Muscle layer of duodenum (tissue), 2 donors: Measurements from ENCODE around the gene ASB14.

Experiments used
- H3K27ac ChIP-seq: one replicate; pipeline ENCODE4 v1.7.0; 2013; ENCODE audit warnings: mild to moderate bottlenecking, low read length
- H3K27me3 ChIP-seq: one replicate; pipeline ENCODE4 v1.7.0; 2013; ENCODE audit warnings: low read depth, mild to moderate bottlenecking, control low read depth, low read length
- H3K36me3 ChIP-seq, 2 donors: one replicate each; pipeline ENCODE4 v1.7.0; 2013; ENCODE audit warnings: low read length in 2 of 2, control low read depth in 1 of 2, mild to moderate bottlenecking in 1 of 2; ENCODE audit not compliant: insufficient read depth in 2 of 2, control insufficient read depth in 1 of 2
- H3K4me1 ChIP-seq, 2 donors: one replicate each; pipeline ENCODE4 v1.7.0; 2013; ENCODE audit warnings: low read length in 2 of 2, mild to moderate bottlenecking in 2 of 2, control low read depth in 1 of 2, moderate library complexity in 1 of 2; ENCODE audit not compliant: insufficient read depth in 2 of 2, control insufficient read depth in 1 of 2
- H3K4me3 ChIP-seq, 2 donors: one replicate each; pipeline ENCODE4 v1.7.0; 2013; ENCODE audit warnings: low read length in 2 of 2, low read depth in 1 of 2, mild to moderate bottlenecking in 1 of 2
- H3K9me3 ChIP-seq, 2 donors: one replicate each; pipeline ENCODE4 v1.7.0; 2013; ENCODE audit warnings: low read length in 2 of 2, control low read depth in 1 of 2, mild to moderate bottlenecking in 1 of 2; ENCODE audit not compliant: control insufficient read depth in 1 of 2
- donor health status: healthy.

Gene ASB14

GRCh38 chr3:57224856-57225255, 67.6 kb downstream of the ASB14 start:
- Histone ChIP-seq H3K9me3 (no peaks in the 10 kb centered on the region), H3K27ac (no peak overlapping the region), H3K36me3 (no peaks in the 10 kb centered on the region), H3K4me1 (peaks cover 0 to 16% of the 10 kb centered on the region in 2 donors), H3K27me3 (no peaks in the 10 kb centered on the region), H3K4me3 (no peak overlapping the region)

DNA sequence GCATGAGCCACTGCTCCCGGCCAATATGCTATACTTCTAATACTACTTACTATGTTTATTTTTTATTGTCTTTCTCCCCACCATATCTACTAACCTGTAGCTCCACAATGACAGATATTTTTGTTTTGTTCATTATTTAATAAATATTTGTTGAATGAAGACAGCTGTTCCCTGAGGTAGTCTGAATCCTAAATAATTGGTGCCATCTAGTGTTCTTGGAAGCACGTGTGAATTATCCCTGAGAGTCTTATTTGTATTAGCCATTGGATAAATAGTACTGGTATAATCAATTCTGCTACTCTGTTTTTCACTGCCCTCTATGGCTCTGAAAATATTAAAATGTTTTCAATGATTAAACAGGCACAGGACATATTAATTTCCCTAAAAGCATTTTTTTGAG, 70.6 kb downstream of the ASB14 start:
- Histone ChIP-seq H3K36me3 (no peaks in the 10 kb centered on the region), H3K4me1 (peaks cover 0 to 3% of the 10 kb centered on the region in 2 donors), H3K9me3 (no peaks in the 10 kb centered on the region), H3K4me3 (no peak overlapping the region), H3K27ac (no peak overlapping the region), H3K27me3 (no peaks in the 10 kb centered on the region)
